ENCODE measurements around the gene BTBD6.

GRCh38 chr14:105203701-105204100 lies 44.6 kb upstream of the BTBD6 start:
- TF ChIP-seq CTCF (IDR thresholded peaks at IDR 0.05), result no peak
- TF ChIP-seq POLR2A (IDR thresholded peaks at IDR 0.05), result no peak

All from transverse colon (tissue), 3 donors.